ENCODE data around the gene HIPK2.

Gene HIPK2

GRCh38 chr7:139748941-139749340, 28.9 kb downstream of the HIPK2 start:
- H3K4me2 ChIP-seq (ENCODE audit: low read length), result peak overlapping the region; percentile 3
- no peaks in the 10 kb centered on the region for H3K27me3 ChIP-seq (ENCODE audit: control insufficient read depth, insufficient read depth, low read length)
- peaks cover 59% of the 10 kb centered on the region for H3K36me3 ChIP-seq (ENCODE audit: insufficient read depth, low read length)
- peaks cover 94% of the 10 kb centered on the region for H3K4me1 ChIP-seq (ENCODE audit: control insufficient read depth, insufficient read depth, low read length)
- H3K9me3 ChIP-seq (replicated peaks; ENCODE audit: low read length), result no peaks in the 10 kb centered on the region
- H3K9ac ChIP-seq (ENCODE audit: low read depth, low read length), result peak overlapping the region; percentile 30
- H3K4me3 ChIP-seq (ENCODE audit: low read length), result no peak overlapping the region

GRCh38 chr7:139748373-139748765, 29.4 kb downstream of the HIPK2 start:
- Histone ChIP-seq H3K4me3 (ENCODE audit: low read length) (no peak overlapping the region), H3K4me2 (ENCODE audit: low read length) (peak overlapping the region; percentile 20), H3K9me3 (replicated peaks; ENCODE audit: low read length) (no peaks in the 10 kb centered on the region), H3K36me3 (ENCODE audit: insufficient read depth, low read length) (peaks cover 57% of the 10 kb centered on the region), H3K4me1 (ENCODE audit: control insufficient read depth, insufficient read depth, low read length) (peaks cover 94% of the 10 kb centered on the region), H3K9ac (ENCODE audit: low read depth, low read length) (peak overlapping the region; percentile 30), H3K27me3 (ENCODE audit: control insufficient read depth, insufficient read depth, low read length) (no peaks in the 10 kb centered on the region)

- Histone ChIP-seq H3K36me3 (ENCODE audit: insufficient read depth, low read length) (peaks cover 54% of the 10 kb centered on the region), H3K27me3 (ENCODE audit: control insufficient read depth, insufficient read depth, low read length) (no peaks in the 10 kb centered on the region), H3K4me2 (ENCODE audit: low read length) (peak overlapping the region; percentile 20), H3K4me1 (ENCODE audit: control insufficient read depth, insufficient read depth, low read length) (peaks cover 94% of the 10 kb centered on the region), H3K4me3 (ENCODE audit: low read length) (no peak overlapping the region), H3K9ac (ENCODE audit: low read depth, low read length) (peak overlapping the region; percentile 30), H3K9me3 (replicated peaks; ENCODE audit: low read length) (no peaks in the 10 kb centered on the region)
Measured at GRCh38 chr7:139747662-139748372, 30.0 kb downstream of the HIPK2 start.

GRCh38 chr7:139746652-139747051, 31.1 kb downstream of the HIPK2 start:
- no peaks in the 10 kb centered on the region for H3K9me3 ChIP-seq (replicated peaks; ENCODE audit: low read length)
- no peak overlapping the region for H3K4me2 ChIP-seq (ENCODE audit: low read length)
- H3K4me1 ChIP-seq (ENCODE audit: control insufficient read depth, insufficient read depth, low read length), result peaks cover 94% of the 10 kb centered on the region
- no peak overlapping the region for H3K4me3 ChIP-seq (ENCODE audit: low read length)
- H3K36me3 ChIP-seq (ENCODE audit: insufficient read depth, low read length), result peaks cover 51% of the 10 kb centered on the region
- peak overlapping the region; percentile 60 for H3K9ac ChIP-seq (ENCODE audit: low read depth, low read length)
- H3K27me3 ChIP-seq (ENCODE audit: control insufficient read depth, insufficient read depth, low read length), result no peaks in the 10 kb centered on the region

- Histone ChIP-seq H3K36me3 (ENCODE audit: insufficient read depth, low read length) (peaks cover 57% of the 10 kb centered on the region), H3K4me3 (ENCODE audit: low read length) (peak overlapping the region; percentile 34), H3K4me2 (ENCODE audit: low read length) (peak overlapping the region; percentile 40), H3K4me1 (ENCODE audit: control insufficient read depth, insufficient read depth, low read length) (peaks cover 99% of the 10 kb centered on the region), H3K9ac (ENCODE audit: low read depth, low read length) (peak overlapping the region; percentile 60), H3K27me3 (ENCODE audit: control insufficient read depth, insufficient read depth, low read length) (no peaks in the 10 kb centered on the region), H3K9me3 (replicated peaks; ENCODE audit: low read length) (no peaks in the 10 kb centered on the region)
Measured at GRCh38 chr7:139745678-139746143, 32.1 kb downstream of the HIPK2 start.

- peaks cover 57% of the 10 kb centered on the region for H3K36me3 ChIP-seq (ENCODE audit: insufficient read depth, low read length)
- no peaks in the 10 kb centered on the region for H3K27me3 ChIP-seq (ENCODE audit: control insufficient read depth, insufficient read depth, low read length)
- peak overlapping the region; percentile 34 for H3K4me3 ChIP-seq (ENCODE audit: low read length)
- H3K9ac ChIP-seq (ENCODE audit: low read depth, low read length), result peak overlapping the region; percentile 60
- peaks cover 99% of the 10 kb centered on the region for H3K4me1 ChIP-seq (ENCODE audit: control insufficient read depth, insufficient read depth, low read length)
- peak overlapping the region; percentile 40 for H3K4me2 ChIP-seq (ENCODE audit: low read length)
- no peaks in the 10 kb centered on the region for H3K9me3 ChIP-seq (replicated peaks; ENCODE audit: low read length)
Measured at GRCh38 chr7:139744768-139745677, 32.8 kb downstream of the HIPK2 start.

GRCh38 chr7:139743967-139744767, 33.6 kb downstream of the HIPK2 start:
- H3K36me3 ChIP-seq (ENCODE audit: insufficient read depth, low read length), result peaks cover 54% of the 10 kb centered on the region
- H3K9ac ChIP-seq (ENCODE audit: low read depth, low read length), result peak overlapping the region; percentile 89
- no peak overlapping the region for H3K4me3 ChIP-seq (ENCODE audit: low read length)
- H3K9me3 ChIP-seq (replicated peaks; ENCODE audit: low read length), result no peaks in the 10 kb centered on the region
- no peak overlapping the region for H3K4me2 ChIP-seq (ENCODE audit: low read length)
- no peaks in the 10 kb centered on the region for H3K27me3 ChIP-seq (ENCODE audit: control insufficient read depth, insufficient read depth, low read length)
- H3K4me1 ChIP-seq (ENCODE audit: control insufficient read depth, insufficient read depth, low read length), result peaks cover 99% of the 10 kb centered on the region

GRCh38 chr7:139743267-139743966, 34.4 kb downstream of the HIPK2 start:
- H3K9ac ChIP-seq (ENCODE audit: low read depth, low read length), result peak overlapping the region; percentile 89

GRCh38 chr7:139741789-139742344, 35.9 kb downstream of the HIPK2 start:
- Histone ChIP-seq H3K36me3 (ENCODE audit: insufficient read depth, low read length) (peaks cover 50% of the 10 kb centered on the region), H3K27me3 (ENCODE audit: control insufficient read depth, insufficient read depth, low read length) (no peaks in the 10 kb centered on the region), H3K9ac (ENCODE audit: low read depth, low read length) (peak overlapping the region; percentile 89), H3K4me1 (ENCODE audit: control insufficient read depth, insufficient read depth, low read length) (peaks cover 100% of the 10 kb centered on the region), H3K9me3 (replicated peaks; ENCODE audit: low read length) (no peaks in the 10 kb centered on the region), H3K4me3 (ENCODE audit: low read length) (no peak overlapping the region), H3K4me2 (ENCODE audit: low read length) (peak overlapping the region; percentile 2)

More at GRCh38 chr7:139743267-139743966, 34.4 kb downstream of the HIPK2 start:
- Histone ChIP-seq H3K36me3 (ENCODE audit: insufficient read depth, low read length) (peaks cover 58% of the 10 kb centered on the region), H3K4me2 (ENCODE audit: low read length) (peak overlapping the region; percentile 38), H3K9me3 (replicated peaks; ENCODE audit: low read length) (no peaks in the 10 kb centered on the region), H3K27me3 (ENCODE audit: control insufficient read depth, insufficient read depth, low read length) (no peaks in the 10 kb centered on the region), H3K4me1 (ENCODE audit: control insufficient read depth, insufficient read depth, low read length) (peaks cover 99% of the 10 kb centered on the region), H3K4me3 (ENCODE audit: low read length) (no peak overlapping the region)

- Histone ChIP-seq H3K9ac (ENCODE audit: low read depth, low read length) (peak overlapping the region; percentile 89), H3K4me1 (ENCODE audit: control insufficient read depth, insufficient read depth, low read length) (peaks cover 100% of the 10 kb centered on the region), H3K4me2 (ENCODE audit: low read length) (peak overlapping the region; percentile 38)
Measured at GRCh38 chr7:139741239-139741638, 36.6 kb downstream of the HIPK2 start.

More at GRCh38 chr7:139741239-139741638, 36.6 kb downstream of the HIPK2 start:
- H3K9me3 ChIP-seq (replicated peaks; ENCODE audit: low read length), result no peaks in the 10 kb centered on the region
- H3K27me3 ChIP-seq (ENCODE audit: control insufficient read depth, insufficient read depth, low read length), result no peaks in the 10 kb centered on the region
- H3K36me3 ChIP-seq (ENCODE audit: insufficient read depth, low read length), result peaks cover 50% of the 10 kb centered on the region
- H3K4me3 ChIP-seq (ENCODE audit: low read length), result no peak overlapping the region
